Cerebellar cortex (tissue), 1 donor: ENCODE results near the gene MAPK11.
"Not testable (repeated sequence)": the region's sequence is repeated elsewhere in the genome, so short reads cannot be mapped to it uniquely, and the experiment has no call there.

Source experiments
- DNase-seq: peaks from one replicate; pipeline ENCODE4 v3.0.0-alpha.2; 2015; ENCODE audit warnings: low spot score

MAPK11 gene

DNA sequence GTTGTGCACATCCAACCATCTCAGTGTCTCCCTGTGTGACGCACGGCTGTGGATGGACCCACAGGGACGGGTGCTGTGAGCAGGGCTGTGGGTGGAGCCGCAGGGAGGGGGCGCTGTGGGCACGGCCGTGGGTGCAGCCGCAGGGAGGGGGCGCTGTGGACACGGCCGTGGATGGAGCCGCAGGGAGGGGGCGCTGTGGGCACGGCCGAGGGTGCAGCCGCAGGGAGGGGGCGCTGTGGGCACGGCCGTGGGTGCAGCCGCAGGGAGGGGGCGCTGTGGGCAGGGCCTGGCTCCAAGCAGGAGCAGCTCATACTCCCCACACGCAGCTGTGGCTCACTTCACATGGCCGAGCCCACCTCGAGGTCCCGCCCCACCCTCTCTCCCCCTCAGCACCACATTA lies 6.0 kb upstream of the MAPK11 start:
- peak; percentile 70 for DNase-seq

DNA sequence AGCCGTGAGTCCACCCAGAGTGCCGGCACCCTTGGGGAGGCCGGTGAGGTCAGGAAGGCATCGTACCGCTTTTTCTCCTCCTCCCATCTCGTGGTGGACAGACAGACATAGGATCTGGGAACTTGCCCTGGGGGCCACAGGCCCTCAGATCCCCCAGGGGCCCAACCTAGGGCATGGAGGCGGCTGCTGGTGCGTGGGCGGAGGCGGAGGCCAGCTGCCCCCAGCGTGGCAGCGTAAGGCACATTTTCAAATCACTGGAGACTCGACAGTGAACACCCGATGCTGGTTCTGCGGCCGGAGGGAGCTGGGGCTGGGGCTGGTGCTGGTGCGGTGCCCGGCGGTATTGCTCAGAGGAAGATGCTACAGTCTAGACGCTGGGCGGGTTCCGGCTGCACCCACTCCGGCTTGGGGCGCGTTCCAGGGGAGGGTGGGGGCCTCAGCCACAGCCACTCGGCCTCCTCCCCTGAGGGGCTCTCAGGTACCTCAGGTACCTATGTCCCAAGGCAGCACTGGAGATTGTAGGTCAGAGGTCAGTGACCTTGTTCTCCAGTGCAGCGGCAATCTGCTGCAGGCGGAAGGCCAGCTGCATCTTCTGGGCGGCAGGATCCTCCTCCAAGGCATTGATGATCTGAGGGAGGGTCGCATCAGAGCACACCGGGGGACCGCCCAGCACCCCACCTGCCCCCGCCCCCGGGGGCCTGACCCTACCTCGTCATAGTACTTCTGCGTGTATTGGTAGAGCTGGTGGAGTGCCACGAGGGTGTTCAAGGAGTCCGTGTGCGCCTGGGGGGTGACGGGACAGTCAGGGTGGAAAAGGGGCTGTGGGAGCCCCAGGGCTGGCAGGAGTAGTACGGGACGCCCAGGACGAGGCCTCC lies 5.2 kb upstream of the MAPK11 start:
- DNase-seq = no peak

DNA sequence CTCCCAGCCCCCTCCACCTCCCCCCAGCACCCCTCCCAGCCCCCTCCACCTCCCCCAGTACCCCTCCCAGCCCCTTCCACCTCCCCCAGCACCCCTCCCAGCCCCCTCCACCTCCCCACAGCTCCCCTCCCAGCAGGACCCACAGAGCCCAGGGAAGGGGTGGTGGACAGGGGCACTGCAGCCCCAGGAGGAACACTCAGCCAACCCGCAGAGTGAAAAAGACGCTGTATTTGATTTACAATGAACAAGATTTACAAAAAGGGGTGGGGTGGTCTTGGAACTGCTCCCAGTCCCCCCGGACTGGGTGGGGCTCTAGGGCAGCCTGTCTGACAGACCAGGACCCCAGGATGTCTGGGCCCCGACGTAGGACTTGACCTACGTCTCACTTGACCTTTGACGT lies 4.6 kb upstream of the MAPK11 start:
- no peak for DNase-seq

DNA sequence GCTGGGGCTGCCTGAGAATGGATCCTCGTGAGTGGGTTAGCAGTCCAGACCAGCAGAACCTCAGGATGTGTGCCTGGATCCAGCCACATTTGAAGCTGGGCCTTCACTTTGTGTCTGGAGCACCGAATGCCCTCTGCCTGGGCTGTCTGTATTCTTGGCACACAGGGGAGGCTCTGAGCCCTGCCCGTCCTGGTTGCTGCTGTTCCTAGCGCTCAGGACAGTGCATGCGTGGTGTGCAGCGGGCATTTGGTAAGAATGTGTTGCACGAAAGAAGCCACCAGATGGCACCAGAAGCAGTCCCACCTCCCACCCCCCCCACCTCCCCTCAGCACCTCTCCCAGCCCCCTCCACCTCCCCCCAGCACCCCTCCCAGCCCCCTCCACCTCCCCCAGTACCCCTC lies 4.1 kb upstream of the MAPK11 start:
- DNase-seq = peak; percentile 93

DNA sequence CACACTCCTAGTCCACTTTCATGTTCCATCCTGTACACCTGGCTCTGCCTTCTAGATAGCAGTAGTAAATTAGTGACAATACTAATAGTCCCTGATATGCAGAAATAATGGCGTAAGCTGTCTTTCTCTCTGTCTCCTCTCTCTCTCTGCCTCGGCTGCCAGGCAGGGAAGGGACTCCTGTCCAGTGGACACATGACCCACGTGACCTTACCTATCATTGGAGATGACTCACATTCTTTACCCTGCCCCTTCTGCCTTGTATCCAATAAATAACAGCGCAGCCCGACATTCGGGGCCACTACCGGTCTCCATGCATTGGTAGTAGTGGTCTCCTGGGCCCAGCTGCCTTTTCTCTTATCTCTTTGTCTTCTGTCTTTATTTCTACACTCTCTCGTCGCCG lies 3.6 kb upstream of the MAPK11 start:
- DNase-seq = not testable (repeated sequence)

DNA sequence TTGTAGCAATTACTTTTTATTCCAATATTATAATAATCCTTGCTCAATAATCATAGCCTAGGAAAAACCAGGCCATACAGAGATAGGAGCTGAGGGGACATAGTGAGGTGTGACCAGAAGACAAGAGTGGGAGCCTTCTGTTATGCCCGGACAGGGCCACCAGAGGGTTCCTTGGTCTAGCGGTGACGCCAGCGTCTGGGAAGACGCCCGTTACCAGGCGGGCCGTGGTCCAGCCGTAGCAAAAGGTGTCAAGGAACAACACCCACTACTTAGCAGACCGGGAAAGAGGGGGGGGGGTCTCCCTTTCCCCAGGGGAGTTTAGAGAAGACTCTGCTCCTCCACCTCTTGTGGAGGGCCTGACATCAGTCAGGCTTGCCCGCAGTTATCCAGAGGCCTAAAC lies 3.2 kb upstream of the MAPK11 start:
- DNase-seq = not testable (repeated sequence)

DNA sequence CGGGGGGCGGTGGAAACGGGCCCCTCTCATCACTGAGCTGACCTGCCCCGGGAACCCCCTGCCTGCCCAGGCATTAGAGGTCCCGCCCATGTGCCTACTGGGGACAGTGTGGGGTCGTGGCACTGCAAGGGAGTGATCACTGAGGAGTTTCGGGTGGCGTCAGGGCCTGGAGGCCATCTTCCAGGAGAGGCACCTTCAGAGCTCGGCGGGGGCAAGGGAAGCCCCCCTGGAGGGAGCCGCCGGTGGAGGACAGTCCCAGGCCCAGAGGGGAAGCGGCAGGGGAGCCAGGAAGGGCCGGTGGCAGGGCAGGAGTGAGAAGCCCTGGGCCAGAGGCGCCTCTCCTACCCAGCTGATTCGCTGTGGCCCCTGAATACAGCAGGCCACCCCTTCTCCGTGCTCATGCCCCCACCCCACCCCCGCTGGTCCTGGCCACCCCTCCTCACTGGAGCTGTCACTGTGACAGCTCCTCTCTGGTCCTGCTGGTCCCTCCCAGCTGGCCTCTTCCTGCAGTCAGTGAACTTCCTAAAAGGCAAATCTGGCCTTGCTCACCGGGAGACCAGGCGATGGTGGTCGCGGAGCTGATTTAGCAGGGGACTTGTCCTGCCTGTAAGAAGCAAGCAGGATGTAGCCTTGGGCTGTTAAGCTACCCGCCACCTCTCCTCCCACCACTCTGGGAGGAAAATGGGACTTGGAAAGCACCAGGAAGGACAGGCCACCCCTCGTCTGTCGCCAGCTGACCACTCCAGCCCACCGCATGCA lies 2.0 kb upstream of the MAPK11 start:
- no peak for DNase-seq

DNA sequence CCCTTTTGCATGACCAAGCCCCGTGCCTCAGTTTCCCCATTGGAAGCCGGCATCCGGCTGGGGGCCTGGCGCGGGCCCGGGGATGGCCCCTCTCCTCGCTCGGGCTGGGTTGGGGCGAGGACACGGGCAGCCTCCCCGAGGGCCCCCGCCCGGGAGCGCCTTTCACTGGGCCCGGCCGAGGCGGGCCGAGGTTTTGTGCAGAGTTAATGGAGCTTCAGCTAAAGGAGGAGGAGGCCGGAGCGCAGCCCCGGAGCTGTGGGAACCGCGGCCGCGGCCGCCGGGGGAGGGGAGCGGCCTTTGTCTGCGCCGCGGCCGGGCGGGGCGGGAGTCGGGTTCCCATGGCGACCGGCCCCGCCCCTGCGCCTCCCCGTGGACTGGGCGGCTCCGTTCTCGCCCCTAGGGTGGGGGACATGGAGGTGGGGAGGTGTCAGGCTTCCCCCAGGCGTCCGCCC lies 1.4 kb upstream of the MAPK11 start:
- DNase-seq = peak; percentile 65

DNA sequence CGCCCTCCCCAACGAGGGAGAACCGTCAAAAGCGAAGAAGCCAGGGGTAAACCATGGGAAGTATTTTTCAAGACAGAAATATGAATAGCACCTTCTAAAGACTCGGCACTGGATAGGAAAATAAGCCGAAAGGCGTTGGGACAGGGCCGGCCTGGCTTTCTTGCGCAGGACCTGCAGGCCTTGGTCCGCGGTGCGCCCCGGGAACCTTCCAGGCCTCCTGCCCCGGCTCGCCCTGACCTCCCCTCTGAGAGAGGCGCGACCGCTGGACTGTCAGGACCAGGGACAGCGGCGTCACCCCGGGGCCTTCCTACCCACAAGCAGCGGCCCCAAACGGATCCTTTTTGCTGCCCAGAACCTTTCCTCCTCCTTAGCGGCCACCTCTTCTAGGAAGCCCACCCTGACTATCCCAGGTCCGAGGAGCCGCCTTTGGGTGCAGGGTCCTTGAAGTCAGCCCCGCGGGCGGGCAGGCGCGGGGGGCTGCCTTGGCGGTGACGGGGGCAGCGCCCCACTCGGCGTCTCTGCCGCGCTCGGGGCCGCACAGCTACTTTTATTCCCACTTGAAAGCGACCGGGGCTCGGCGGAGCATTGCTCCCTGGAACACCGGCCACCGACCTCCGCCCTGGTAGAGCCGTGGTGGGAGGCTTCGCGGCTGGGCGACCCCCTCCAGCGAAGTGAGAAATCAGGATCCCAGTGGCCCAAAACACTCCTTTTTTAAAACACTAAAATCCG lies 650 bp upstream of the MAPK11 start:
- no peak for DNase-seq

DNA sequence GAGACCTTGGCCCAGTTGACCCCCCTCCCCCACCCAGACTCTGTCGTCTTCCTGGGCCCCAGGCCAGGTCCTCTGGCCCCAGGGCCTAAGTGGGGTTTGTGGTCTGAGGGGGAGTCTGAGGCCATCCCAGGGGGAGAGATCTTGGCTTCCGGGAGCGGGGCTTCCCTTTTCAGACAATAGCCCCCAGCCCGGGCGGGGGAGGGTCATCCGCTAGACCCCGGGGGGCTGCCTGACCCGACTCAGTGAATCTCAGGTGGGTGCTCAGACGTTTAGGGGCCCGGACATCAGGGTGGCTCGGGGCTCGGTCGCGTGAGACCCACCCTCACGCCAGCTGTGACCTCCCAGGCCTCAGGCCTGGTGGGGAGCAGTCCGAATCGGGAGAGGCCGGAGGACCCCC lies 609 bp downstream of the MAPK11 start:
- no peak for DNase-seq

DNA sequence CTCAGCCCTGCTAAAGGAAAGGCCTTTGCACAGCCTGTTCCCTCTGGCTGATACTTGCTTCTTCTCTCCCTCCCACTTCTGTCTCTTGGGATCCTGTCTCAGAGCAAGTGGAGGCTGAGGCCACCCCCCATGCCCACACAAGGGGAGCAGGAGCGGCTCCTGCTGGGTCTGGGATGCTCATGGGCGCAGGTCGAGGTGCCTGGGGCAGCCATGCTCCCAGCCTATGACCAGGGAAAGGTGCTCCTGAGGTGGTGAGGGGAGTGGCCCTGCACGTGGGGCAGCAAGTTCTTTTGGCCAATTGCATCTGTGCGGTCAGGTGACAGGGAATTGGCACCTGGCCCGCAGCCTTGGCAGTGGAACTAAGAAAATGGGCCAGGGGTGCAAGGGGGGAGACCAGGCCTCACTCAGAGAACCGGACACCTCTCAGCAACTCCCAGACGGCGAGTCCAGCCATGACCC lies 1.5 kb downstream of the MAPK11 start:
- DNase-seq = no peak

DNA sequence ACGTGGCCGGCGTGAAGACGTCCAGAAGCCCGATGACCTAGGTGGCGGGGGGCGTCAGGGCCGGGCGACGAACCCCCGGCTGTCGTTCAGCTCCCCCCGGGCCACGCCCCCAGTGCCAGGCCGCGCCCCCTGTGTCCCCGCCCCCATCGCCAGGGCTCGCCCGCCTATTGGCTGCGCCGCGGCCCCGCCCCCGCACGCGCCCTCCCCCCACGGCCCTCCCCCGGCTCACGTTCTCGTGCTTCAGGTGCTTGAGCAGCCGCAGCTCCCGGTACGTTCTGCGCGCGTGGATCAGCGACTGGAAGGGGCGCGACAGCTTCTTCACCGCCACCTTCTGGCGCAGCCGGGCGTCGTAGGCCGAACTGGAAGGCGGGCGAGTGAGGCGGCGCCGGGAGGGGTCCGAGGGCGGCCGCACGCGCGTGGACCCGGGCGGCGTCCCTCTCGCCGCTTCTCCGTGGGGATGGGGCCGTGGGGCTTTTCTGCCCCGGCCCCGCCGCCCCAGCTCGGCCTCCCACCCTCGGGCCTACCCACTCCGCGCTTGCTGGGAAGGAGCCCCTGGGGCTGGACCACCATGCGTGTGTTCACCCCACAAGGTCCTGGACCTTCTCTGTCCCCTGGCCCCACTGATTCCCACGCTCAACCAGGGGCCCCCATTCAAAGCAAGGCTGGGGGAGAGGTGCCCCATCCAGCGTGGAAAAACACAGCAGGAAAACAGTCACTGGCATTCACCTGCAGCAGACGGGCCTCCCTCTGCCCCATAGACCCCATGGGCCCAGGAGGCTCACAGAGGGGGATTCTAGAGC lies 2.4 kb downstream of the MAPK11 start:
- DNase-seq = peak; percentile 66

DNA sequence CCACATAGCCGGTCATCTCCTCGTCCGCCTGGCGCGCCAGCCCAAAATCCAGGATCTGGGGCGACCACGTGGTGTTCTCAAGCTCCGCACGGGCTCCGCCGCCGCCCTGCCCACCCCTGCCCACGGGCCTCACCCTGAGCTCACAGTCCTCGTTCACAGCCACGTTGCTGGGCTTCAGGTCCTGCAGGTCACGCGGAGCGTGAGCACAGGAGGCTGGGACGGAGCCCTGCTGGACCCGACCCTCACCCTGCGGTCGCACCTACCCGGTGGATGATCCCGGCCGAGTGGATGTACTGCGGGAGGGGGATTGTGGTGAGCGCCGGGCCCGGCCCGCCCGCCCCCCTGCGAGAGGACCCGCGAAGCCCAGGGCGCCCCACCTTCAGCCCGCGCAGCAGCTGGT lies 3.2 kb downstream of the MAPK11 start:
- DNase-seq = no peak

DNA sequence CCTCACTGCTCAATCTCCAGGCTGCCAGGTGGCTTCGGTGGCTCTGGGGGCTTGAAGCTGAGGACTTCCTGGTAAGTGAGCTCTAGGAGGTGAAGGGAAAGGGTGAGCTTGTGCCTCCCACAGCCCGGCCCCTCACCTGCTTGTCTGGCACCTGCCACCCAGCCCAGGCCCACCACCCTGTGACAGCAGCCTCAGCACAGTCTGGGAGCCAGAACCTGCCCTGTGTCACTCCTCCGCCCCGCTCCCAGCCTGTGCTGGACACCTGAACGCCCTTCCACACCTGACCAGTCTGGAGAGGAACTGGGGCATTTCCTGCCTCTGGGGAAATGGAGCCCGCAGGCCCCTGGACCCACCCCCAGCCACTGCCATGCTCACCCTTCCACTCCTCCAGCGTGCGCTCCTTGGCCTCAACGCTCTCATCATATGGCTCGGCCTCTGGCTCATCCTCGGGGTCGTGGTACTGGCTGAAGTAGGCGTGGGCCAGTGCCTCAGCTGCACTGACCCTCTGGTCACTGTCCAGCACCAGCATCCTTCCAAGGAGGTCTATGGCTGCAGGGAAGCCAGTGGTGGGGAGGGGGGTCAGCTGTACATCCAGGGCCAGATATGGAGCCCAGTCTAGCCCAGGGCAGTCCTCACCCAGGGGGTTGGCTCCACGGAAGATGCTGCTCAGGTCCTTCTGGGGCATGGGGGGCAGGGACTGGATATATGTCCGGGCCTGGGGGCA lies 5.1 kb downstream of the MAPK11 start:
- DNase-seq = no peak

DNA sequence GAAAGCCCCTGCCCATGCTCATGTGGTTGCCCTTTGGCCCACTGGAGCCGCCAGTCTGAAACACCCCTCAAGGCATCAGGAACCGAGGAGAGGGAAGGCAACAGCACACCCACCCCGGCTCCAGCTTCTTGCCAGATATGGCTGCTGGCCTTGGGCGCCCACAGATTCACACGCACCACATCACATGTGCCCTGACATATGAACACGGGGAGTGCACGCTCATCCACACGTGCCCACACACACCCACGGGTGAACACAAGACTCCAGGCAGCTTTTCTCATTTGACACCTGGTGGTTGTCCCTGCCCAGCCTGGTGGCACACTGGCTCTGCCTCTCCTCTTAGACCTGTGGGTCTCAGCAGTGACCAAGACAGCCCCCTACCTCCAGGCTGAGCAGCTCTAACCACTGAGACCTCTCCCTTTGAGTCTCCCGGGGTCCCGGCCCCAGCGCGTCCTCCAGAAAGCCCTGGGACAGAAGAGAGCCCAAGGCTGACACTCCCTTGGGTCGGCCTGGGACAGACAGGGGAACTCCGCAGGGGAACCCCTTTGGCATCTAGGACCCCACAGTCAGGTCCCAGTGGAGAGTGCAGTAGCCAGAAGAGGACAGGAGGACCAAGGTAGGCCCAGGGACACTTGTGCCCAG lies 6.0 kb downstream of the MAPK11 start:
- DNase-seq = no peak

DNA sequence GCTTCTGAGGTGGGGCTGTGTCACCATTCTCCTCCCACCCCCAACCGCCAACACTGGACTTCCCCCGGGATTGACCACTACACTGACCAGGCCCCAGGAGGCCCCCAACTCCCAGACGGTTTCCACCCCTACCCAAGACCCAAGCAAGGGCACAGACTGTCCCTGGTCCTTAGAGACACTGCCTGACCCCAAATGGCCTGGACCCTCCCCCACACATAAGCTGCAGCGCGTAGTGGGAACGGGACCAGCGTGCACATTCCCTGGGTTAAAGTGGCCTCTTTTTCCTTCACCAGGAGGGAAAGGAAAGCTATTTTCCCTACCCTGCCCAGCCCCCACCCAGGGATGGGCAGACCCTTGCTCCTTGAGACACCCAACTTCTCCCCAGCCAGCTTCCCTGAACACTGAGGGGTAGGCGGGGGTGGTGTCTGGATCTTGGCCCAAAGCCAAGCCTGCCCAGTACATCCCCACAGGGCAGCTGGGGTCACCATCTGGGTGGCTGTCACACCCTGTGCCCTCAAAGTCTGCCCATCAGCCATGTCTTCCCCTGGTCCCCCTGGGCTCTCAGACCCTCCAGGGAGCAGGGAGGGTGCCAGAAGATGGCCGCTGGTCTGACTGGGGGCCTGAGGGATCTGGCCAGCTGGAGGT lies 7.1 kb downstream of the MAPK11 start:
- DNase-seq = no peak

DNA sequence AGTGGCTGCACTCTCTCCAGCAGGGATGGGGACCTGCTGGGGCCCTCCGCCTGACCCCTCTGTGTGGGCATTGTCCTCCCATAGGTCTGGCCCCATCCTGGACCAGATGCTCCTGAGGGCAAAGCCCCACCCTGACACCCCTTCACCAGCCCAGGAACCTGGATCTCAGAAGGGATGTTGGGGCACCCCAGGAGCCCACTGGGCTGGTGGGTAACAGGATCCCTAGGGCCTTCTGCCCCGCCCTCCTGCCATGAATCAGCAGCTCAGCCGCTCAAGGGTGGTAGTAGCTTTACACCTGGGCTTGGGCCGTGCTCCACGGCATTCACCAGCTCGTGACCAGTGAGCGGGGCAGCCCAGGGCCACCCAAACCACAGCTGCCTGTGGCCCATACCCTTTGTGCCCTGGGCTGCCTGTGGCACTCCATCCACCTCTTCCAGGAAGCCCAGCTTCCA lies 7.7 kb downstream of the MAPK11 start:
- no peak for DNase-seq

DNA sequence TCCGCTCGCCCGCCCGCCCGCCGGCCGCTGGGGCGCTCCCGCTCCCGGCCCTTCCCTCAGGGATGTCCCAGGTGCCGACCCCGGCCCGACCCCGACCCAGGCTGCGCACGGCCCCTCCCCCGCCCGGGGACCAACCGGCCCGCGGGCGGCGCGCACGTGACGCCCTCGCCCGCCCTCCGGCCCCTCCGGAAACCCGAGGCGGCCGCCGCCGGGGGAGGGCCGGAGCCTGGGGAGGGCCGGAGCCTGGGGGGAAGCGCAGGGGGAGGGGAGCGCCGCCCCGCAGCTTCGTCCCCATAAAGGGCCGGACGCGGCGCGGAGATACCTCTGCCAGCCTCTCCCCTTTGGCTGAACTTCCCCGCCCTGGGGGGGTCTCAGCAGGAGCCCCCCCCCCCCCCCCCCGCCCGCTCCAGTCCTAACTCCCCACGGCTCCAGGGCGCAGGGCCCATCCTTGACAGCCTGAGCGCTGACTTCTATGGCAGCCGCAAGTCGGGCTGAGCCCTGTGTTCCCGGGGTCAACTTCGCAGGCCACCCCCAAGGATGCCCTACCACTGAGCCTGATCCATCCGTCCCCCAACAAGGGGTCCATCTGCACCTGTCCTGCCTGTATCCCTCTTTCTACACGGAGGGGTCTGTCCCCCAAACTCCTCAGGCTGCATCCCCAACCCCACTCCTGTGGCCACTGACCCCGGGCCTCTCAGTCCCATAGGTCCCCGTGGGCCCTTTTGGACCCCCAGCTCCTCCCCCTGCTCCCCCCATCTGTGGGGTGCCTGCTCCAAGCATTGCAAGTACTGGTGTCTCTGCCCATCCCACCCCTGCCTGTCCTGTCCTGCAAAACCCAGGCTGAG lies 8.3 kb downstream of the MAPK11 start, which contains the start of gene MAPK12:
MAPK12 (minus strand) TSS at position 69 of the 845 bp plus-strand sequence. CDS start 174 bp downstream, outside the sequence.
- no peak for DNase-seq
